Eye (tissue), 1 donor: ENCODE data around the gene SPATA31A1.
"Not testable (repeated sequence)": the region's sequence is repeated elsewhere in the genome, so short reads cannot be mapped to it uniquely, and the experiment has no call there.

Experiments
- DNase-seq: peaks from one replicate; pipeline ENCODE4 v3.0.0-alpha.2; 2015

The SPATA31A1 gene

DNA sequence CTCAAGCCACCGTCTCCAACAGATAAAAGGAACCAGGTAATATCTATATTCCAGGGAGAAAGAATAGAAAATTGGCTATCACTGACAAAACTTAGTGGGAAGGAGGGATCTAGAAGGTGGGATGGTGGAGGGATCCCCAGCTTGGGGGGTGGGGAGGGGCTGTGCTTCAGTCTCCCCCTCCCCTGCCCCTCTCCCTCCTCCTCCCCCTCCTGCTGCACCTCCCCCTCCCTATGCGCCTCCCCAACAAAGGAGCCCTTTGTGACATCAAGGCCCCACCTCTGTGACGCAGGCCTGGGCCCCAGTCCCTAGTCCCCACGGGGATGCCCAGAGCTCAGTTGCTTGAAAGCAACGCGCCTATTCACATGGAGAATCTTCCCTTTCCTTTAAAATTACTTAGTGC is at the start of gene SPATA31A1:
SPATA31A1 (plus strand) TSS at position 301 of the 400 bp plus-strand sequence; CDS start at position 363, 62 bp downstream.
- DNase-seq: not testable (repeated sequence)

GRCh38 chr9:39407261-39408204 is 52.1 kb downstream of the SPATA31A1 start:
- DNase-seq: not testable (repeated sequence)

DNA sequence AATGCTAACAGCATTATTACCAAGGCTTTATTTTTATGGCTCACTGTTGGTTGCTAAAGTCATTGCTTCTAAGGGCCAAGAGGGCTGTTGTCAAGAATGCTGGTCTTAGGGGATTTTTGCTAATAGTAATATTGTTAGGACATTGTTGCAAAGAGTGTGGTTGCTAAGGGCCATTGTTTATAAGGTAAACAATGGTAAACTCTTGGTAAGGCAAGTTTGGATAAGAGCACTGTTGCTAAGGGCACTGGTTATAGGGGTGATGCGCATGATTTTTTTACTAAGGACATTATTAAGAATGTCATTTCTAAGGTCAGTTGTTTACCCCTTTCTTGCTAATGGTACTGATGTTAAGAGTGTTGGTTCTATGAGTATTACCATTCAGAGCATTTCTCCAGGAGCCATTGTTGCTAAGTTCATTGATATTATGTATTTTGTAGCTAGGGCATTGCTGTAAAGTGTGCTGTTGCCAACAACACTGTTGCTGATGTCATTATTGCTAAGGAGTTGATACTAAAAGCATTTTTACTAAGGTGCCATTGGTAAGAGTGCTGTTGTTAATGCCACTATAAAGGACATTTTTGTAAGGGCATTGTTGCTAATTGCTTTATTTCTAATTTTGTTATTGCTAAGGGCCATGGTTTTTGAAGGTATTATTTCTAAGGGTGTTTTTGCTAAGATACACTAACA is 55.9 kb downstream of the SPATA31A1 start:
- not testable (repeated sequence) for DNase-seq
